ENCODE results near the gene ADGRG1.

Gene ADGRG1

DNA sequence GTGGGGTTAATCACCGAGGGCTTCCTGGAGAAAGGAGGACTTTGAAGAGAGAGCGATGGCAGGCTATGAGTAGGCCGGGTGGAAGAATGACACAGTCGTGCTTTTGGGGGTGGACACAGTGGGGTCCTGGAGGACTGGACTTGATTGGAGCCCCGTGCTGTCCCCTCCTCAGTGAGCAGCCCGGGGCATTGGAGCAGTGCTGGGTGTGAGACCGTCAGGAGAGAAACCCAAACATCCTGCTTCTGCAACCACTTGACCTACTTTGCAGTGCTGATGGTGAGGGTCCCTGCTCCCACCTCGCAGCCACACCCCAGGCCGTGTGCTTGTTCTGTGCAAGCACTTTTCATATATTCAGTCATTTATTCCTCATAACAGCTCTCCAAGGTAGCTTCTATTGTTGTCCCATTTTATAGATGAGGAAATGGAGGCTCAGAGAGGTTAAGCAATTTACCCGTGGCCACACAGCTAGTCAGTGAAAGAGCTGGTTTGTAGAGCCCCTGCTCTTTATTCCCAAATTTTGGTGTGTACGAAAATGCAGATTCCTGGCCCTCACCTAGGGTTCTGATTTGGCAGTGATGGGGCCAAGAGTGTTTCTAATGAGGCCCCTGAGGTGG, 28.0 kb downstream of the ADGRG1 start:
- DNase-seq (ENCODE audit: low spot score): no peak
- in situ Hi-C loops (cut with MboI; ENCODE audit: low sequenced_read_pairs, unreplicated experiment): no loop called here

GRCh38 chr16:57657228-57657627, 28.8 kb downstream of the ADGRG1 start:
- TF ChIP-seq, protein P1, sequence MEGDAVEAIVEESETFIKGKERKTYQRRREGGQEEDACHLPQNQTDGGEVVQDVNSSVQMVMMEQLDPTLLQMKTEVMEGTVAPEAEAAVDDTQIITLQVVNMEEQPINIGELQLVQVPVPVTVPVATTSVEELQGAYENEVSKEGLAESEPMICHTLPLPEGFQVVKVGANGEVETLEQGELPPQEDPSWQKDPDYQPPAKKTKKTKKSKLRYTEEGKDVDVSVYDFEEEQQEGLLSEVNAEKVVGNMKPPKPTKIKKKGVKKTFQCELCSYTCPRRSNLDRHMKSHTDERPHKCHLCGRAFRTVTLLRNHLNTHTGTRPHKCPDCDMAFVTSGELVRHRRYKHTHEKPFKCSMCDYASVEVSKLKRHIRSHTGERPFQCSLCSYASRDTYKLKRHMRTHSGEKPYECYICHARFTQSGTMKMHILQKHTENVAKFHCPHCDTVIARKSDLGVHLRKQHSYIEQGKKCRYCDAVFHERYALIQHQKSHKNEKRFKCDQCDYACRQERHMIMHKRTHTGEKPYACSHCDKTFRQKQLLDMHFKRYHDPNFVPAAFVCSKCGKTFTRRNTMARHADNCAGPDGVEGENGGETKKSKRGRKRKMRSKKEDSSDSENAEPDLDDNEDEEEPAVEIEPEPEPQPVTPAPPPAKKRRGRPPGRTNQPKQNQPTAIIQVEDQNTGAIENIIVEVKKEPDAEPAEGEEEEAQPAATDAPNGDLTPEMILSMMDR (IDR thresholded peaks at IDR 0.05; ENCODE audit: borderline replicate concordance, control extremely low read depth, extremely low read depth, insufficient read depth, missing control alignments): no peak
- DNase-seq (ENCODE audit: low spot score): no peak
- in situ Hi-C loops (cut with MboI; ENCODE audit: low sequenced_read_pairs, unreplicated experiment): no loop called here

More for the DNA sequence above, 28.0 kb downstream of the ADGRG1 start:
- TF ChIP-seq, protein P1 (IDR thresholded peaks at IDR 0.05; ENCODE audit: borderline replicate concordance, control extremely low read depth, extremely low read depth, insufficient read depth, missing control alignments): no peak

DNA sequence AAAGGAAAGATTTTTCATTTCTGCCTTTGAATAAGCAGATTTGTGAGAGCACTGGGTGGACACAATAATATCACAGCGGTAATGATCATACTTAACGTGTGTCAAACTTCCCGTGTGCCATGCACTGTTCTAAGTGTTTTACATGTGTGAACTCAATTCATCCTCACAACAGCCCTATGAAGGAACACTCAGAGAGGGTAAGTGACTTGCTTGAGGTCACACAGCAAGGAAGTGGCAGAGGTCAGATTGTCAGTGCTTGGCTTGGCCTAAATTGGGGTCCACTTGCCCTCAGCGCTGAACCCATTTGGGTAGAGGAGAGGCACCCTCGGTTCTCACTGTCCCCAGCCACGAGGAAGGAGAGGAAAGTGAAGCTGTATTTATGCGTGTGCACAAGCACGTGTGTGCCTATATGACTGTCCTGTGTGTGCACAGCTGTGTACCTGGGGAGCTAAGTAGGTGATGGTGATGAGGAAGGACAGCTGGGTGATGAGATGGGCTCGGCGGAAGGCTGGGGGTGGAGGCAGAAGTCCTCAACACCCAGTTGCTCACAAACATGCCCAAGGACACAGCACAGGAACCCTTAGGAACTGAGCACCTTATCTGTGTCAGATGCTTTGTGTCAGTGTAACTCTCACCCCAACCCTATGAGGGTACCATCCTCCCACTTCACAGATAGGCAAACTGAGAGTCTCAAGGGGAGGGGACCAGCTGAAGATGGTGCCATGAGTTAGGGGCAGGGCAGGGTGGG, 29.9 kb downstream of the ADGRG1 start:
- DNase-seq (ENCODE audit: low spot score): no peak
- in situ Hi-C loops (cut with MboI; ENCODE audit: low sequenced_read_pairs, unreplicated experiment): no loop called here
- TF ChIP-seq, protein P1 (IDR thresholded peaks at IDR 0.05; ENCODE audit: borderline replicate concordance, control extremely low read depth, extremely low read depth, insufficient read depth, missing control alignments): no peak

GRCh38 chr16:57658878-57659674, 30.6 kb downstream of the ADGRG1 start:
- in situ Hi-C loops (cut with MboI; ENCODE audit: low sequenced_read_pairs, unreplicated experiment): no loop called here
- TF ChIP-seq, protein P1 (IDR thresholded peaks at IDR 0.05; ENCODE audit: borderline replicate concordance, control extremely low read depth, extremely low read depth, insufficient read depth, missing control alignments): no peak
- no peak for DNase-seq (ENCODE audit: low spot score)

- TF ChIP-seq, protein P1 (IDR thresholded peaks at IDR 0.05; ENCODE audit: borderline replicate concordance, control extremely low read depth, extremely low read depth, insufficient read depth, missing control alignments): no peak
- no peak for DNase-seq (ENCODE audit: low spot score)
- in situ Hi-C loops (cut with MboI; ENCODE audit: low sequenced_read_pairs, unreplicated experiment): no loop called here
These were observed 32.5 kb downstream of the ADGRG1 start for GRCh38 chr16:57660715-57661463.

DNA sequence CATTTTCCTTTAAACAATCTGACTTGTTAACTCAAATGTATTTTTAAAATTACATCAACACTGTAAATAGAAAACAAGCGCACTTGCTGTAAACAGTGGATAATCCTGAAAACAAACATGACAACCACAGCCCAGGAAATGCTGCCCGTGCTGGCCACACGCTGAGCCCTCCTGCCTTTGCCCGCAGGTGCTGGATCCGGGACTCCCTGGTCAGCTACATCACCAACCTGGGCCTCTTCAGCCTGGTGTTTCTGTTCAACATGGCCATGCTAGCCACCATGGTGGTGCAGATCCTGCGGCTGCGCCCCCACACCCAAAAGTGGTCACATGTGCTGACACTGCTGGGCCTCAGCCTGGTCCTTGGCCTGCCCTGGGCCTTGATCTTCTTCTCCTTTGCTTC, 33.1 kb downstream of the ADGRG1 start:
- in situ Hi-C loops (cut with MboI; ENCODE audit: low sequenced_read_pairs, unreplicated experiment): no loop called here
- no peak for DNase-seq (ENCODE audit: low spot score)
- TF ChIP-seq, protein P1 (IDR thresholded peaks at IDR 0.05; ENCODE audit: borderline replicate concordance, control extremely low read depth, extremely low read depth, insufficient read depth, missing control alignments): no peak
